Measurements from ENCODE around the gene USP24. TPM values are rescaled to one million over a fixed set of nuclear protein-coding genes. Genes with fewer than 3 reads are reported as not detected.

Gene USP24
- total RNA-seq, 1 experiment from 2014 or later: 35.3 TPM

GRCh38 chr1:55181666-55182065 lies 33.5 kb downstream of the USP24 start:
- Histone ChIP-seq H2BK120ac (ENCODE audit: low read depth, low read length, poor library complexity, severe bottlenecking) (no peak overlapping the region), H3K27ac (ENCODE audit: insufficient read length, low read depth, low read length) (no peak overlapping the region), H3T11ph (ENCODE audit: low read length) (no peak overlapping the region), H2AK5ac (ENCODE audit: insufficient read length, low read length) (no peak overlapping the region), H3K4me1 (ENCODE audit: insufficient read depth, low read length) (no peaks in the 10 kb centered on the region), H3K79me1 (ENCODE audit: insufficient read depth, low read depth, low read length, poor library complexity, severe bottlenecking) (peaks cover 7% of the 10 kb centered on the region), H4K20me1 (ENCODE audit: control insufficient read depth, insufficient read depth, insufficient read length) (no peaks in the 10 kb centered on the region), H2BK5ac (ENCODE audit: insufficient read length, low read length) (no peak overlapping the region), H3K27me3 (ENCODE audit: insufficient read depth, low read length) (no peaks in the 10 kb centered on the region), H2BK20ac (ENCODE audit: low read depth, low read length, poor library complexity, severe bottlenecking) (no peak overlapping the region), H3K79me2 (ENCODE audit: insufficient read depth, low read length) (peaks cover 8% of the 10 kb centered on the region; the same call in 1 of the 2 replicates), H4K8ac (replicated peaks; ENCODE audit: insufficient read length, low read depth, low read length) (no peak overlapping the region), H2BK12ac (ENCODE audit: insufficient read length, low read depth, low read length) (no peak overlapping the region), H3K4ac (ENCODE audit: low read depth, low read length) (no peak overlapping the region), H3K9me3 (ENCODE audit: control insufficient read depth, low read depth, low read length) (no peaks in the 10 kb centered on the region), H3K9ac (ENCODE audit: extremely low read depth, insufficient read length, low read length) (no peak overlapping the region), H4K91ac (ENCODE audit: insufficient read length, low read depth, low read length) (no peak overlapping the region), H2AFZ (ENCODE audit: low read length) (no peak overlapping the region), H2BK15ac (ENCODE audit: low read depth, low read length) (no peak overlapping the region), H3K23ac (ENCODE audit: insufficient read length, low read depth, low read length) (no peak overlapping the region), H3K18ac (ENCODE audit: insufficient read length, low read depth, low read length) (no peak overlapping the region), H3K14ac (ENCODE audit: insufficient read depth, low read length) (no peak overlapping the region), H3K23me2 (ENCODE audit: insufficient read length, low read depth, low read length, poor library complexity, severe bottlenecking) (no peaks in the 10 kb centered on the region), H4K5ac (ENCODE audit: insufficient read length, low read depth, low read length) (no peak overlapping the region), H3K4me2 (ENCODE audit: insufficient read depth, insufficient read length, low read length) (no peak overlapping the region), H3K56ac (ENCODE audit: insufficient read length, low read depth, low read length) (no peak overlapping the region)
- DNase-seq: no peak
- Mint-ChIP-seq H3K27ac (no peak overlapping the region), H3K9me3 (peaks cover 11% of the 10 kb centered on the region in 2 experiments), H3K27me3 (ENCODE audit: low read depth) (no peaks in the 10 kb centered on the region), H3K4me3 (no peak overlapping the region), H3K36me3 (ENCODE audit: insufficient read depth in 1 of 3, low read depth in 3 of 3) (peaks cover 8 to 26% (median 20%) of the 10 kb centered on the region in 3 experiments), H3K4me1 (peaks cover 2 to 4% of the 10 kb centered on the region in 2 experiments; a peak in 2 of 4 replicates)
- TF ChIP-seq, protein P1, sequence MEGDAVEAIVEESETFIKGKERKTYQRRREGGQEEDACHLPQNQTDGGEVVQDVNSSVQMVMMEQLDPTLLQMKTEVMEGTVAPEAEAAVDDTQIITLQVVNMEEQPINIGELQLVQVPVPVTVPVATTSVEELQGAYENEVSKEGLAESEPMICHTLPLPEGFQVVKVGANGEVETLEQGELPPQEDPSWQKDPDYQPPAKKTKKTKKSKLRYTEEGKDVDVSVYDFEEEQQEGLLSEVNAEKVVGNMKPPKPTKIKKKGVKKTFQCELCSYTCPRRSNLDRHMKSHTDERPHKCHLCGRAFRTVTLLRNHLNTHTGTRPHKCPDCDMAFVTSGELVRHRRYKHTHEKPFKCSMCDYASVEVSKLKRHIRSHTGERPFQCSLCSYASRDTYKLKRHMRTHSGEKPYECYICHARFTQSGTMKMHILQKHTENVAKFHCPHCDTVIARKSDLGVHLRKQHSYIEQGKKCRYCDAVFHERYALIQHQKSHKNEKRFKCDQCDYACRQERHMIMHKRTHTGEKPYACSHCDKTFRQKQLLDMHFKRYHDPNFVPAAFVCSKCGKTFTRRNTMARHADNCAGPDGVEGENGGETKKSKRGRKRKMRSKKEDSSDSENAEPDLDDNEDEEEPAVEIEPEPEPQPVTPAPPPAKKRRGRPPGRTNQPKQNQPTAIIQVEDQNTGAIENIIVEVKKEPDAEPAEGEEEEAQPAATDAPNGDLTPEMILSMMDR (conservative IDR thresholded peaks at IDR 0.05): no peak

Measured in H9 (cell line).